IMR-90 (cell line): ENCODE results near the gene DBT.

ENCODE experiments used
- BHLHE40 ChIP-seq: fragments of 150-350 bp; IDR thresholded peaks from 2 replicates; pipeline ENCODE4 v1.6.1; 2016; ENCODE audit warnings: mild to moderate bottlenecking, low read depth, low read length
- CEBPB ChIP-seq: IDR thresholded peaks from 2 replicates; pipeline ENCODE4 v1.6.1; 2012; ENCODE audit warnings: low read depth, low read length, improper control_type of control experiment
- CHD1 ChIP-seq: IDR thresholded peaks from 2 replicates; pipeline ENCODE4 v1.6.1; 2012; ENCODE audit warnings: low read depth, low read length, improper control_type of control experiment
- CTCF ChIP-seq: conservative IDR thresholded peaks from 2 replicates; pipeline ENCODE4 v1.5.1; 2012; ENCODE audit warnings: mild to moderate bottlenecking, low read depth, low read length, improper control_type of control experiment
- FOS ChIP-seq: fragments of 150-350 bp; IDR thresholded peaks from 2 replicates; pipeline ENCODE4 v1.6.1; 2016; ENCODE audit warnings: low read depth, low read length
- MAZ ChIP-seq: IDR thresholded peaks from 2 replicates; pipeline ENCODE4 v1.6.1; 2012; ENCODE audit warnings: low read depth, mild to moderate bottlenecking, low read length, improper control_type of control experiment, moderate library complexity, borderline replicate concordance
- MXI1 ChIP-seq: IDR thresholded peaks from 2 replicates; pipeline ENCODE4 v1.6.1; 2012; ENCODE audit warnings: low read depth, mild to moderate bottlenecking, low read length, moderate library complexity, borderline replicate concordance
- POLR2A ChIP-seq: IDR thresholded peaks from 2 replicates; pipeline ENCODE4 v1.6.1; 2012; ENCODE audit warnings: mild to moderate bottlenecking, low read depth, low read length
- RAD21 ChIP-seq: IDR thresholded peaks from 2 replicates; pipeline ENCODE4 v1.6.1; 2012; ENCODE audit warnings: low read length, improper control_type of control experiment
- RCOR1 ChIP-seq: IDR thresholded peaks from 2 replicates; pipeline ENCODE4 v1.6.1; 2012; ENCODE audit warnings: mild to moderate bottlenecking, low read length, improper control_type of control experiment; ENCODE audit not compliant: insufficient replicate concordance
- RFX5 ChIP-seq: IDR thresholded peaks from 2 replicates; pipeline ENCODE4 v1.8.0; 2012; ENCODE audit warnings: low read depth, mild to moderate bottlenecking, low read length, moderate library complexity
- SMC3 ChIP-seq: fragments of 150-350 bp; IDR thresholded peaks from 2 replicates; pipeline ENCODE4 v1.6.1; 2016; ENCODE audit warnings: low read depth, mild to moderate bottlenecking, antibody characterized with exemption, low read length, moderate library complexity

- TF ChIP-seq POLR2A (no peak), CHD1 (no peak), RFX5 (no peak), CTCF (no peak), SMC3 (no peak), MAZ (no peak), BHLHE40 (no peak), RCOR1 (no peak), MXI1 (no peak), RAD21 (no peak), CEBPB (no peak), FOS (no peak)
Observed at GRCh38 chr1:100246738-100247137, 2.9 kb downstream of the DBT start.
